HG03039 (cell line): ENCODE measurements around the gene ZSCAN20.
A peak's percentile ranks its signal among the peaks of the same experiment; 100 is the strongest.

Experiments
- ATAC-seq: cut with Tn5 transposase; IDR thresholded peaks from one replicate; pipeline ENCODE4 v1.9.1; 2021; ENCODE audit warnings: mild to moderate bottlenecking, moderate library complexity; ENCODE audit not compliant: unreplicated experiment

Gene ZSCAN20

GRCh38 chr1:33443080-33443704 is 29.3 kb upstream of the ZSCAN20 start:
- ATAC-seq = no peak

GRCh38 chr1:33443705-33444180 is 28.7 kb upstream of the ZSCAN20 start:
- no peak for ATAC-seq

GRCh38 chr1:33445108-33445507 is 27.3 kb upstream of the ZSCAN20 start:
- no peak for ATAC-seq

GRCh38 chr1:33446590-33446989 is 25.9 kb upstream of the ZSCAN20 start:
- ATAC-seq = no peak

- ATAC-seq = no peak
Observed at GRCh38 chr1:33454646-33455282, 17.7 kb upstream of the ZSCAN20 start.

- ATAC-seq = no peak
Observed at GRCh38 chr1:33455539-33456501, 16.6 kb upstream of the ZSCAN20 start.

- no peak for ATAC-seq
Observed at GRCh38 chr1:33456502-33456886, 16.0 kb upstream of the ZSCAN20 start.

- ATAC-seq = no peak
Observed at GRCh38 chr1:33459691-33460090, 12.8 kb upstream of the ZSCAN20 start.

- ATAC-seq = no peak
Observed at GRCh38 chr1:33460144-33460543, 12.3 kb upstream of the ZSCAN20 start.

GRCh38 chr1:33460947-33461629 is 11.4 kb upstream of the ZSCAN20 start:
- peak; percentile 51 for ATAC-seq

- ATAC-seq = no peak
Observed at GRCh38 chr1:33462405-33463164, 9.9 kb upstream of the ZSCAN20 start.

- ATAC-seq = no peak
Observed at GRCh38 chr1:33464552-33464951, 7.9 kb upstream of the ZSCAN20 start.

- ATAC-seq = no peak
Observed at GRCh38 chr1:33465316-33465715, 7.1 kb upstream of the ZSCAN20 start.

- no peak for ATAC-seq
Observed at GRCh38 chr1:33466159-33466558, 6.3 kb upstream of the ZSCAN20 start.

- ATAC-seq = no peak
Observed at GRCh38 chr1:33468011-33468410, 4.4 kb upstream of the ZSCAN20 start.

GRCh38 chr1:33468531-33468930 is 3.9 kb upstream of the ZSCAN20 start:
- ATAC-seq = no peak

- no peak for ATAC-seq
Observed at GRCh38 chr1:33468967-33469366, 3.5 kb upstream of the ZSCAN20 start.

- ATAC-seq = no peak
Observed at GRCh38 chr1:33469691-33470090, 2.8 kb upstream of the ZSCAN20 start.

- no peak for ATAC-seq
Observed at GRCh38 chr1:33470495-33471012, 1.9 kb upstream of the ZSCAN20 start.

- ATAC-seq = no peak
Observed at GRCh38 chr1:33471416-33471815, 1.0 kb upstream of the ZSCAN20 start.
